Dedifferentiated amniotic fluid mesenchymal stem cell (primary cell): ENCODE data around the gene TNIP2.
"Not testable (repeated sequence)": the region's sequence is repeated elsewhere in the genome, so short reads cannot be mapped to it uniquely, and the experiment has no call there.

Source experiments
- DNase-seq: peaks from one replicate; pipeline ENCODE4 v3.0.0-alpha.2; 2016; ENCODE audit errors: extremely low spot score

TNIP2 gene

GRCh38 chr4:2771264-2771663, 15.1 kb upstream of the TNIP2 start:
- no peak for DNase-seq

- DNase-seq, result no peak
Measured at GRCh38 chr4:2768921-2769336, 12.8 kb upstream of the TNIP2 start.

- DNase-seq, result no peak
Measured at GRCh38 chr4:2768124-2768523, 12.0 kb upstream of the TNIP2 start.

- DNase-seq, result no peak
Measured at GRCh38 chr4:2767705-2768074, 11.6 kb upstream of the TNIP2 start.

GRCh38 chr4:2767046-2767704, 11.0 kb upstream of the TNIP2 start:
- no peak for DNase-seq

- no peak for DNase-seq
Measured at GRCh38 chr4:2765832-2766526, 9.8 kb upstream of the TNIP2 start.

GRCh38 chr4:2763511-2763967, 7.4 kb upstream of the TNIP2 start:
- no peak for DNase-seq

- not testable (repeated sequence) for DNase-seq
Measured at GRCh38 chr4:2762486-2763370, 6.6 kb upstream of the TNIP2 start.

- no peak for DNase-seq
Measured at GRCh38 chr4:2762048-2762447, 5.9 kb upstream of the TNIP2 start.

- no peak for DNase-seq
Measured at GRCh38 chr4:2761035-2761923, 5.1 kb upstream of the TNIP2 start.

GRCh38 chr4:2757426-2757825, 1.3 kb upstream of the TNIP2 start:
- no peak for DNase-seq

GRCh38 chr4:2756691-2757350, 685 bp upstream of the TNIP2 start:
- no peak for DNase-seq

GRCh38 chr4:2754848-2755819, 1.0 kb downstream of the TNIP2 start:
- no peak for DNase-seq

- no peak for DNase-seq
Measured at GRCh38 chr4:2753436-2753835, 2.7 kb downstream of the TNIP2 start.

- DNase-seq, result no peak
Measured at GRCh38 chr4:2750719-2751605, 5.2 kb downstream of the TNIP2 start.

- no peak for DNase-seq
Measured at GRCh38 chr4:2746891-2747695, 9.0 kb downstream of the TNIP2 start.

GRCh38 chr4:2745981-2746806, 9.9 kb downstream of the TNIP2 start:
- DNase-seq, result no peak
